ENCODE results near the gene FRMPD4.

FRMPD4 gene

GRCh38 chrX:12611471-12611870 lies 473.2 kb downstream of the FRMPD4 start:
- in situ Hi-C loops (cut with MboI; ENCODE audit: low sequenced_read_pairs): no loop called here

GRCh38 chrX:12614266-12614665 lies 476.0 kb downstream of the FRMPD4 start:
- in situ Hi-C loops (cut with MboI; ENCODE audit: low sequenced_read_pairs): no loop called here

- in situ Hi-C loops (cut with MboI; ENCODE audit: low sequenced_read_pairs): no loop called here
These were observed 476.8 kb downstream of the FRMPD4 start for GRCh38 chrX:12615061-12615460.

DNA sequence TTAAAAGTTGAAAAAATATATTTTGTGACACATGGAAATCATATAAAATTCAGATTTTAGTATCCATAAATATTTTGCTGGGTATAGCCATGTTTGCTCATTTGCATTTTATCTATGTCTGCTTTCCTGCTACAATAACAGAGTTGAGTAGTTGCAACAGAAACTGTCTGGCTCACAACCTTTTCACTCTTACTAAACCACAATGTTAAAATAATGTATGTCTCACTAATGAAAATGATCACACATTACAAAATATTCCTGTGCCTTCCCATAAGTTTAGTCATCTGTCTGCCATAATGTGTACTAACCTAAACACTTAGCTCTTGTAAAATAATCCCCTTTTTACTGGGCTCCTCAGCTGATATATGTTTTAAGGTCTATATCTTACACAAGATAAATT lies 479.0 kb downstream of the FRMPD4 start:
- in situ Hi-C loops (cut with MboI; ENCODE audit: low sequenced_read_pairs): no loop called here

DNA sequence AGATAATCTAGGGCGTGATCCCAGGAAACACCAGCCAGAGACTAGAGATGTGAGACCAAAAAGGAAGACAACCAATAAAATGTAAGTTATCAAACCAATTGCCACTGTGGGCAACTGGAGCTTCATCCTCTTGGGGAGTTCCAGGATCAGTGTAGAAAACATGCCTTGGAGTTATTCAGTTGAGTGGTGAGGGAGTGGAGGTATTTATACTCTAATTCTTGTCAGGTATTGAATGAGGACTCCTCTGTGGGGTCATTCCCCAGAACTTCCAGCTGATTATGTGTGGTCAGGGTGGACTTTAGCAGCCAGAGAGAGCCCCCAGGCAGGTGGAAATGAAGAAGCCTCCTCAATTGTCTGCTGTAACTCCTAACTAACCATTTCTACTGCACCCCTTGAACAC lies 509.0 kb downstream of the FRMPD4 start:
- in situ Hi-C loops (cut with MboI; ENCODE audit: low sequenced_read_pairs): no loop called here

DNA sequence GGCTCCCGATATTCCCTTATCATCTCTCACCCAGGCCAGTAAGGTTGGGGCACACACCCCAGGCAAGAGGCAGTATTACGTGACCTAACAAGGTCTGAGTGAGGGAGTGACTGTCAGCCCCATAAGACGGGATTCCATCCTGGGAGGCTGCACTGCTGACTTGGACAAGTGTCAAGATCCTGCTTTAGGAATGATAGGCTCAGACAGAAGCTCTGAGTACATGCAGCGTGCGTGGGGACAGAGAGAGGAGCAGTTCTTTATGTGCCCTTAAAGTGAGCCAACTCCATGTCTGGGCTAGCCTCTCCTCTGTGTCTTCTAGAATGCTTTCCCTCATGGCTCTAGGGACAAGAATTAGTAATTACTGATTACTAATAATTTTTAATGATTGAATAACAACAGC lies 510.7 kb downstream of the FRMPD4 start:
- in situ Hi-C loops (cut with MboI; ENCODE audit: low sequenced_read_pairs): no loop called here

GRCh38 chrX:12657433-12657832 lies 519.2 kb downstream of the FRMPD4 start:
- in situ Hi-C loops (cut with MboI; ENCODE audit: low sequenced_read_pairs): no loop called here

- in situ Hi-C loops (cut with MboI; ENCODE audit: low sequenced_read_pairs): no loop called here
These were observed 519.6 kb downstream of the FRMPD4 start for GRCh38 chrX:12657881-12658280.

DNA sequence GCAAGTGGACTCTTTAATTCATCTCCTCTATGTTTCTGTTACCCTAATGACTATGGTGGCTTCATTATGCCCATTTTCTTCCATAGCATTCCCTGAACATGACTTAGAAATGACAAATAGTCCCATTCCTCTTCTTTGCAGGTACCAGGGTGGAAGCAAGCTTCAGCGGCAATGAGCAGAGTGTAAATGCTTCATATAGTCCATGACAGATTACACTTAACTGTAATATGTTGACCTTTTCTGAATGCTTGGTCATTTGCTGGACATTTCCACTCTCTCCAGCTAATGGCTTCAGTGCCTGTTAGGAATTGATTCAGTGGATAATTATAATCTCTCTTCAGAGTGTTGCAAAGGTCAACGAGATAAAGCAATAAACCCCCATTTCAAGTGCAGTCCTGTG lies 523.2 kb downstream of the FRMPD4 start:
- in situ Hi-C loops (cut with MboI; ENCODE audit: low sequenced_read_pairs): no loop called here

GRCh38 chrX:12672367-12673106 lies 534.3 kb downstream of the FRMPD4 start:
- in situ Hi-C loops (cut with MboI; ENCODE audit: low sequenced_read_pairs): no loop called here

- in situ Hi-C loops (cut with MboI; ENCODE audit: low sequenced_read_pairs): no loop called here
These were observed 535.2 kb downstream of the FRMPD4 start for GRCh38 chrX:12673487-12673886.

- in situ Hi-C loops (cut with MboI; ENCODE audit: low sequenced_read_pairs): no loop called here
These were observed 541.2 kb downstream of the FRMPD4 start for GRCh38 chrX:12679522-12679921.

DNA sequence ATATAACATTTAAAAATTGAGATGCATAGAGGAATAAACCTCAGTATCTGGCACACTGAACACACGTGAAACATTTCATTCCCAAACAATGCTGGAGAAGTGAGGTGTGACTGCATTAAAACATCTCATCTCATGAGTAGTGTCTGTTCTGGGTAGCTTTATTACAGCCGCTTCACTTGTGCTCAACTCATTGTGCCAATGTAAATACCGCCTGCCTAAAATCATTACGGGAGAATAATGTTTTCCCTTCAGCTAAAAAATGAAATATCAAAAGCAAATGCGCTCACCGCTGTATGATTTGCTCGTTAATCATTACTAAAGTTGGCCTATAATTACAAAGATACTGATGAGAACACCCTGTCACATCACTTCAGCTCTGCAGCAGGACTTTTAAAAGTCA lies 542.8 kb downstream of the FRMPD4 start:
- in situ Hi-C loops (cut with MboI; ENCODE audit: low sequenced_read_pairs): no loop called here

- in situ Hi-C loops (cut with MboI; ENCODE audit: low sequenced_read_pairs): no loop called here
These were observed 547.3 kb downstream of the FRMPD4 start for GRCh38 chrX:12685541-12685940.

DNA sequence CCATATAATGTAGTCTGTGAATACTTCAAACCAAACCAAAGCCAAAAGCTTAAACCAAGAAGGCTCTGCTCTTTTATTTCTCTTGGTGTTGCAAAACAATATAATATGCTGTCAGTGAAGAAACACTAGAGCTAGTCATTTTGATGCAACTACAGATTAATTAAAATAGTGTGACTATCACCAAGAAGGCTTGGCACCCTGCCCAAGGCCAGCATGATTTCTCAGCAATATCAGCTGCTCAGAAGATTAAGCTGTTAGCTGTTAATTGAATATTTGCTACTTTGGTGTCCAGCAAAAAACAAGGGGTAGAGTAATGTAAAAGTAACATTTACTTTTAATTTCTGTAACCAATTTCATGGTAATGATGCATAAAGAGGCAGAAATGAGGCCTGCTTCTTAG lies 548.1 kb downstream of the FRMPD4 start:
- in situ Hi-C loops (cut with MboI; ENCODE audit: low sequenced_read_pairs): no loop called here

DNA sequence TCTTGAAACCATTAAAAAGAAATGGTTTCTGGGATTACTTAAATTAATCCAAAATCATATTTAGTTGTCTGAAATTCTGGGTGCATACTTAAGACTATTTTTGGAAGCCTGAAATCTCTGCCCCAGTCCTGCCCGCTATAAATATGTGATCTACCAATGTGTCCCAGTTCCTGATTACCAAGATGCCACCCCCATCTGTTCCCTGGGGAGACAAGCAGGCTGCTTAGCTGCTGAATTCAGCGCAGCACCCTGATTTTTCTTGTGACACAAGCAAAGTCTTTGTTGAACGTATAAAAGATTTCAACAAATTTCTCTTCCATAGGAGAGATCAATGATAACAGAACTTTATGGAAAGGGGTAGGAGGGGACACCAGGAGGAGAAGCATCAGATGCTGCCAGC lies 552.4 kb downstream of the FRMPD4 start:
- in situ Hi-C loops (cut with MboI; ENCODE audit: low sequenced_read_pairs): no loop called here

DNA sequence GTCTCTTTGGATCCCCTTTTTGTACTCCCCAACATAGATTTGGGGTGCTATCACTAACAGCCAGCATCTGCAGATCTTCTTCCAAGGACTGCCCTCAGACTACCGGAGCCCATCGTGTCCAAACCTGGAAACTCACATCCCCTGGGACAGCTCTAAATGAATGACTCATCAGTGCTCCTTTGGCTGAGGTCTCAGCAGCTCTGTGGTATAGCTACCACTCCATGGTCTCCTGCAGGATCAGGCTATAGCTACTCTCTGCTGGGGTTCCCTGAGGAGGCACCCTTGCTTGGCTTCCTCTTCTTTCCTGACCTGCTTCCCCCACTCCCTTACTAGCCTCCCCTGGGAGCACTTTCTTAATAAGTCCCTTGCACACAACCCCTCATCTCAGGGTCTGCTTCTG lies 555.5 kb downstream of the FRMPD4 start:
- in situ Hi-C loops (cut with MboI; ENCODE audit: low sequenced_read_pairs): no loop called here

- in situ Hi-C loops (cut with MboI; ENCODE audit: low sequenced_read_pairs): no loop called here
These were observed 562.5 kb downstream of the FRMPD4 start for GRCh38 chrX:12700745-12701144.

- in situ Hi-C loops (cut with MboI; ENCODE audit: low sequenced_read_pairs): no loop called here
These were observed 563.4 kb downstream of the FRMPD4 start for GRCh38 chrX:12701628-12702027.

DNA sequence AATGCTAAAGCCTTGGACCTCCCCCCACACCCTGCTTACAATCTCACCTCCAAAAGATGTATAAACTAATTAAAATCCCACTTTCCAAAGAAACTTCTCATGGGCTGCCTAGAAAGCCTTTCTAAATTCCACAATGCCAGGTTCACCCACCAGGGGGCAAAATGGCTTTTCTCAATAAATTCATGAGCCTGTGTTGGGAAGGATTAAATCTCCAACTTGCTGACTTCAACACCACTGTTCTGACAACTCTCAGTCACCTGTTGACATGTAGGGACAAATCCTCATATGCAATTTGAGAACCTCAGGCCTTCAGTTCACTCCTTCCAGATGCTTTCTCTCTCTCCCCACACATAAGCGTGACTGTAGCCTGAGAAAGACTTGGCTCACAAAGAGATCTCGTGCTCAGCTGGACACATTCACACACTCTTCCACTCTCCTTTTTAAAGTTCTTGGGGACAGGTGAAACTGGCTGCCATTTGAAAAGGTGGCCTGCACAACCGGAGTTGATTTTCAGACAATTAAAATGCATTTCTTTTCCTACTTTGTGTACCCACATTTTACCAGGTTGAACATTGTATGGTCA lies 564.3 kb downstream of the FRMPD4 start:
- in situ Hi-C loops (cut with MboI; ENCODE audit: low sequenced_read_pairs): no loop called here

GRCh38 chrX:12704706-12705105 lies 566.4 kb downstream of the FRMPD4 start:
- in situ Hi-C loops (cut with MboI; ENCODE audit: low sequenced_read_pairs): no loop called here

GRCh38 chrX:12709047-12709446 lies 570.8 kb downstream of the FRMPD4 start:
- in situ Hi-C loops (cut with MboI; ENCODE audit: low sequenced_read_pairs): no loop called here

All from HL-60/S4 (cell line).